GM12878 (cell line): ENCODE results near the gene KRTAP1-1.

ENCODE experiments used
- CTCF ChIP-seq, 3 experiments: IDR thresholded peaks in 2 of 3; conservative IDR thresholded peaks in 1 of 3; 2 replicates each; pipeline ENCODE4 v1.5.1; 2011; ENCODE audit warnings: low read depth in 3 of 3, low read length in 3 of 3, mild to moderate bottlenecking in 3 of 3, control low read depth in 2 of 3, moderate library complexity in 2 of 3, inconsistent platforms in 1 of 3, mixed read lengths in 1 of 3; ENCODE audit not compliant: control insufficient read depth in 2 of 3, insufficient read depth in 1 of 3; ENCODE audit errors: extremely low read depth in 1 of 3
- GABPA ChIP-seq: IDR thresholded peaks from 2 replicates; pipeline ENCODE4 v1.6.1; 2014; ENCODE audit warnings: antibody characterized with exemption, low read depth, mild to moderate bottlenecking, inconsistent platforms
- PML ChIP-seq: IDR thresholded peaks from 2 replicates; pipeline ENCODE4 v1.6.1; 2012; ENCODE audit warnings: low read length, inconsistent platforms
- POLR2AphosphoS5 ChIP-seq: IDR thresholded peaks from 2 replicates; pipeline ENCODE4 v1.6.1; 2011; ENCODE audit warnings: mild to moderate bottlenecking, low read length, inconsistent platforms
- SIN3A ChIP-seq: IDR thresholded peaks from 2 replicates; pipeline ENCODE4 v1.6.1; 2012; ENCODE audit warnings: low read depth, low read length, improper control_type of control experiment
- SMC3 ChIP-seq: IDR thresholded peaks from 2 replicates; pipeline ENCODE4 v1.6.1; 2011; ENCODE audit warnings: low read length, improper control_type of control experiment, borderline replicate concordance
- SUPT20H ChIP-seq: IDR thresholded peaks from 2 replicates; pipeline ENCODE4 v1.6.1; 2011; ENCODE audit warnings: low read depth, mild to moderate bottlenecking, low read length, moderate library complexity, borderline replicate concordance; ENCODE audit not compliant: control insufficient read depth
- USF2 ChIP-seq: IDR thresholded peaks from 2 replicates; pipeline ENCODE4 v1.6.1; 2011; ENCODE audit warnings: low read depth, low read length, improper control_type of control experiment, borderline replicate concordance

GRCh38 chr17:41063449-41063848, 22.2 kb upstream of the KRTAP1-1 start:
- TF ChIP-seq GABPA = no peak
- no peak for TF ChIP-seq USF2
- no peak for TF ChIP-seq SIN3A
- TF ChIP-seq PML = no peak
- no peak for TF ChIP-seq CTCF (IDR thresholded peaks at IDR 0.05 in 2 of 3, conservative IDR thresholded peaks at IDR 0.05 in 1 of 3; ENCODE audit: control insufficient read depth in 2 of 3, extremely low read depth in 1 of 3, insufficient read depth in 1 of 3, low read depth in 3 of 3, low read length in 3 of 3)
- no peak for TF ChIP-seq SUPT20H
- no peak for TF ChIP-seq SMC3
- no peak for TF ChIP-seq POLR2AphosphoS5
